Fibroblast of peridontal ligament (primary cell): ENCODE results near the gene RET.

ENCODE experiments used
- DNase-seq: peaks from one replicate; pipeline ENCODE4 v3.0.0-alpha.2; 2010; ENCODE audit errors: extremely low read depth

Gene RET

DNA sequence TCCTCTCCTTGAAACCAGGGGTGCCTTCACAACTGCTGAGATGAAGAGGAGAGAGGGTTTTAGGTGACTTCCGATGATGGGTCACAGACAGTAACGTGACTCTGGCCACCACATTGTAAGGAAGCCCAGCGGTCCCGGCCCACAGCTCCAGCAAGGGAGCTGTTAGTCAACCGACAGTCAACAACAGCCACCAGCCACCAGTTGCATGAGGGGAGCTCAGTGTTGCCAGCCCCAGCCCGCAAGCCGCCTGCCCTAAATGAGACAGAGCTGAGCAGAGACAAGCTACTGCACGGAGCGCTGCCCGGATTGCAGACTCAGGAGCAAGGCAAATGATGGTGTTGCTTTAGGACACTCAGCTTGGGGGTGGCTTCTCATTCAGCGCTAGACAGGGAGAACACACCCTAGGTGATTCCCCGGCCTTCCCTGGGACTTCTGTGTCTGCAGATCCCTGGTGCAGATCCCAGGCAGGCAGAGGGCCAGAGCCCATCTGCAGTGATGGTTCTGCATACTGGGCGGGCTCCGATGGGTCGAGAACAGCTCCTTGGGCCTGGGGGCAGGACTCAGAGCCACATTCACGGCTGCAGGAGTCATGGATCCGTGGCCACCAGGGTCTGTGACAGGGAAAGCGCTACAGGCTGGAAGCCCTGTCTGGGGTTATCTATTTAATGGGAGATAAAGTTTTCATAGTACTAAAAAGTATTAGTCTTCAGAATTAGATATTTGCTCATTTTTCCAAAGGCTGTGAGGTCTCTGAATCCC lies 14.3 kb upstream of the RET start:
- no peak for DNase-seq

DNA sequence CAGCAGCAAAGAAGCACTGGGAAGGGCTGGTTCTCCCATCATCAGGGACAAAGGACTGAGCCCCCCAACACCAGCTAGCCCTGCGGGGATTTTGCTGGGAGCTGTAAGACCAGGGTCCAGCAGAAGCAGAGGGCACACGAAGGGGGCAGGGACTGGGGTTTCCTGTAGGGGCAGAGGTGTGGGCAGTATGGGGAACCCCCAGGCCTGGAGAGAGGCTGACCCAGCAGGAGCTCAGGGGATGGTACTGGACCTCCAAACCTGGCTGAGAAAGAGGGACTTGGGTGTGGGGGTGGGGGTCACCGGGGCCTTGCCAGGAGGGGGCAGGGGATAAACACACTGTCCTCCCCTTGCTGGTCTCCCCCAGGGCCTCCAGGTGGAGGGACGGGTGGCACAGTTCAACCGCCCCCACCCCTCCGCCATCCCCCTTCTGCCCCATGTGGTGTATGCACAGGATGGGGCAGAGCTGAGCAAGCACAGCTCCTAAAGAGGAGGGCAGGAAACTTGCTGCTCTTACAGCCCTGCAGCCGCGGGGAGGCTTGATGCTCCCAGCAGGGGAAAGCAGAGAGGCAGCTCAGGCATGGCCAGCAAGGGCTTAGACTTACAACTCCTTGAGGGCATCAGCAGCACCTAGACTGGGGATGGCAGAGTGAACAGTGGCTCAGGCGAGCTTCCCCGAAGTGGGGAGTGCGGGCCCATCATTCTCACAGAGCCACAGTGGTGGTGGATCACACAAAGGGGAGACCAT lies 12.4 kb upstream of the RET start:
- DNase-seq, result no peak

DNA sequence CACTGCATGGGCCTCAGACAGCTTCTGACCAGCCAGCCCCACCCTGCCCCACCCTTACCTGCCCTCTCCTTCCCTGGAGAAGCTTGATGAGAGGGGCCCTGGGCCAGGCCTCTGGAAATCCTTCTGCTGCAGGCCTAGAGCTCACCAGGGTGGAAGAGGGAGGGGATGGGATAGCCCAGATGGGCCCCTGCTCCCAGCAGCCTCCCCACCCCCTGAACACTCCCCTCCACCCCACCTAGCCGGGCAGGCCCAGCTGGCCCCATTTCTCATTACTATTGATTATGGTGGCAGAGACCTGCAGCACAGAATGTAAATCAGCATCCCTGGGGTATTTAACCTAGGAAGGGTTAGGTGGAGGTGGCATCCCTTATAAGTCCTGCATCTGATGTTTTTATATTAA lies 11.6 kb upstream of the RET start:
- no peak for DNase-seq

DNA sequence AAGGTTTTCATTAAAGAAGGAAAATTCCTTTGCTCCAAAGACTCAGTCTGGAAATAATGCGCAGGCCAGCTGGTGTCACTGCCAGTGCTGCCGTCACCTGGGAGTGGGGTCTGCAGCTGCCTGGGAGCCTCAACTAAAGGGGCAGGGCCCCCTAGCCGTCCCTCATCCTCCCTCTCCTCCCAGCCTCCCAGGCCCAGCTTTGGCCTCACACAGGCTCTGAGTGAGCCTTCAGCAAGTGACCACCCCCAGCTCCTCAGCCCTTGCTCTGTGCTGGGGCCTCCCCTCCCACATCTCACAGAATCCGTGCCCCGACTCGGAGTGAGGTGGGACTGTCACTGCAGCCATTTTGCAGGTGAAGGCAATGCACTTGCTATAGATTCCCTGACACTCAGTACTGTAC lies 11.1 kb upstream of the RET start:
- no peak for DNase-seq

DNA sequence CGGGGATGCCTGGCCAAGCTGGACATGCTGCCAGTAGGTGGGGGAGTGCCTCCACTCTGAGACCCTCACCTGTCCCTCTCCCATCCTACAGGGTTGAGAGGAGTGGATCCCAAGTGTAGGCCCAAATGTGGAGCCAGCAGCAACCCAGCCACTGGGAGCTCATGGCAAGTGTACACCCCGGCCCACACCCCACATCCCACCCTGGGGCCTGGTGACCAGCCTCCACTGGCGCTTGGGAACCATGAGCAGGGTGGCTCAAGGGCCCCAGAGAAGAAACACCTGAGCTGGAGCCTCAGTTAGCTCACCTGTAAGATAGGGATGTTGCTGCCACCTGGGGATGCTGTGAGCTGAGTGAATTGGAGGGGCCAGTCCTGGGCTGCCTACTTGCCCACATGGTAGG lies 10.4 kb upstream of the RET start:
- no peak for DNase-seq

DNA sequence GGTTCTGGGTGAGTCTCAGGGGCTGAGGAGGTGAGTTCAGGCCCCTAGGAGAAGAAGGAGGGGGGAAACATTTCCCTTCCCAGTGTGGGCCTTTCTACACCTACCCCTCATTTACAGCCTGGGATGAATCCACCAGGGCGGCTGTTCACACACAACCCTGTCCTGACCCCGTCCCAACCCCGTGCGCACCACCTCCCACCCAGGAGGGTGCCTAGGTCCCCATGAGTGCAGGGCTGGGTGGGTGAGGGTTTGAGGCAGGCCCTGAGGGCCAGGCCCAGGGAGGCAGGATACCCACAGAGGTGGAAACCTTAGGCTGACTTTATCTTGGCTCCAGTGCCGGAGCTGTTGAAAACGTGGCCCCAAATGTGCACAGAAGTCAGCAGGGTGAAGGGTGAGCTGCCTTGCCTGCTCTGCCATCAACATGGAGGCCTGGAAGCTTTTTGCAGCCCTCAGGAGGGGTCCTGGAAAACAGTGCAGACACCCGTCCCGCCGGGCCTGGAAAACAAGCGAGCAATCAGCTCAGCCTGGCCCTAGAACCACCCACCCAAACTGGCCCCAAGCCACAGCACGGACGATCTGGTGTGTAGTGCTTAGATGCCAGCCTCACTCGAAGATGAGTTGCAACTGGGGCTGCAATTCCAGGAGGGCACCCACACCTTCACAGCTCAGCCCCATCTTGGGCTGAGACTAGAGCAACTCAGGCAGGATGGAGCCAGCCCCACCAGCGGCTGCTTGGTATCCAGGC lies 9.3 kb upstream of the RET start:
- no peak for DNase-seq

DNA sequence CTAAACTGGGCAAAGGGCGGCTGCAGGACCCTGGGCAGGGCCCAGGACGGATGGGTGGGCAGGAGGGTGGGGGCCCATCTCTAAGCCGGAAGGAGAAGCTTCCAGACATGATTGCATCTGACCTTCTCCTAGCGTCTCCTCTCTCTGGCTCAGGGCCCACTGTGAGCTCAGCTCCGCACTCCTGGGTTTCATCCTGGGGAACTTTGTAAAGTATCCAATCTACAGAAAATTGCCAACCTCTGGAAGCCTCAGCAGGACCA lies 8.8 kb upstream of the RET start:
- no peak for DNase-seq

DNA sequence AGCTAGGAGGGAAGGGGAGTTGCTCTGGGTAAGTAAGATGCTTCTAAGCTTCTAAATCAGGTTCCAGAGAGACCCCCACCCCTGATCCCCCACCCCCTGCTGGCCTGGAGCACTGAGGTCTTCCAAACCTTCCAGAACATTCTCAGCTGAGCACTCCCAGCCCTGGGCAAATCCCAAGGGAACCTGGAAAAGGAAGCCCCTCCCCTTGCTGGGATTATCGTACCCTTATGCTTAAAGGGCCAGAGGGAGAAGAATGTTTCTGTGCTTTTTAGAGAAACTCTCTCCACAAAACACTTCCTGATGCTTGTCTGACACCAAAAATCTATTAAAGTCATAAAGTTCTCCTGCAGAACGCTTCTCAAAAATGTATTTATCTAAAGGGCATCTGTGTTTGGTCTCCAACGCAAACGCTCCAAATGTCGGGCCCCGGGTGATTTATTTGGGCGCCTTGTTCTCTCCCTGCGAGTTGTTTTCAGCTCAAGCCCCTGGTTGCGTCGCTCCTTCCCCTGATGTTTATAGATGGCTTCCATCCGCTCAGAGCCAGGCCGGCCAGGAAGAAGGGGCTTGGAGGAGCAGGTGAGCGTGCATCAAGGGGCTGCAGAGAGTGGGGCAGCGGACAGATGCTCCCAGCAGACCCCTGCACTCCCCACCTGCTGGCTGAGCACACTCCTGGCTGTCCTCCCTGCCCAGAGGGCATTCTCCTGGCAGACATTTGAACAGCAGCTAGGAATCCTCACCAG lies 8.2 kb upstream of the RET start:
- no peak for DNase-seq

DNA sequence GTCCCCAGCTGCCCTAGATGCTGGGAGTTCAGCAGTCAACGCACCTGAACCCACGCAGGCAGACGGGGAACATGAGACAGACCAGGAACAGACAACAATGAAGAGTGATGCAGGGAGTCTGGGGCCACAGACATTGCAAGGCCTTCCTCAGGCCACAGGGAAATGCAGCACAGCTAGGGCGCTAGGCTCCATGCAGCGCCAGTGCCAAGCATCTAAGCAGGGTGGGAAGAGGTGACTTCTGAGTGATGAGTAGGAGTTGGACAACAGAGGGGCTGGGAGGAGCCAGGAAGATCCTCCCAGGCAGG lies 7.7 kb upstream of the RET start:
- no peak for DNase-seq

DNA sequence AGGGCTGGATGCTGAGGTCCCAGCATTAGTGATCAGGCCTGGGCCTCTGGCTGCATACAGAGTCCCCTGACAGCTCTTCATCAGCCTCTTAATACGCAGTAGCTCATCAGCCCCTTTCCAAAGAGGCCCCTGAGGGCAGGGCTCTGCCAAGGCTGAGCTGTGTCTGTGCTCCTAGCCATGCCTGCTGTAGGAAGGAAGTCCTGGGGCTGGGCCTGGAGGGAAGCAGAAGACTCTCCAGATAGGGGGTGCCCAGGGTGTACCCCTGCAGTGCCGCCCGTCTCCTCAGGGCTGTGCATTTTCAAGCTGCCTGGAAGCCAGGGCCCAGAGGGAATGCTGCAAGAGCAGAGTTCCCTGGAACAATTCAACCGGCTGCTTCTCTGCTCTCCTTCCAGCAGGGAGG lies 7.3 kb upstream of the RET start:
- no peak for DNase-seq

DNA sequence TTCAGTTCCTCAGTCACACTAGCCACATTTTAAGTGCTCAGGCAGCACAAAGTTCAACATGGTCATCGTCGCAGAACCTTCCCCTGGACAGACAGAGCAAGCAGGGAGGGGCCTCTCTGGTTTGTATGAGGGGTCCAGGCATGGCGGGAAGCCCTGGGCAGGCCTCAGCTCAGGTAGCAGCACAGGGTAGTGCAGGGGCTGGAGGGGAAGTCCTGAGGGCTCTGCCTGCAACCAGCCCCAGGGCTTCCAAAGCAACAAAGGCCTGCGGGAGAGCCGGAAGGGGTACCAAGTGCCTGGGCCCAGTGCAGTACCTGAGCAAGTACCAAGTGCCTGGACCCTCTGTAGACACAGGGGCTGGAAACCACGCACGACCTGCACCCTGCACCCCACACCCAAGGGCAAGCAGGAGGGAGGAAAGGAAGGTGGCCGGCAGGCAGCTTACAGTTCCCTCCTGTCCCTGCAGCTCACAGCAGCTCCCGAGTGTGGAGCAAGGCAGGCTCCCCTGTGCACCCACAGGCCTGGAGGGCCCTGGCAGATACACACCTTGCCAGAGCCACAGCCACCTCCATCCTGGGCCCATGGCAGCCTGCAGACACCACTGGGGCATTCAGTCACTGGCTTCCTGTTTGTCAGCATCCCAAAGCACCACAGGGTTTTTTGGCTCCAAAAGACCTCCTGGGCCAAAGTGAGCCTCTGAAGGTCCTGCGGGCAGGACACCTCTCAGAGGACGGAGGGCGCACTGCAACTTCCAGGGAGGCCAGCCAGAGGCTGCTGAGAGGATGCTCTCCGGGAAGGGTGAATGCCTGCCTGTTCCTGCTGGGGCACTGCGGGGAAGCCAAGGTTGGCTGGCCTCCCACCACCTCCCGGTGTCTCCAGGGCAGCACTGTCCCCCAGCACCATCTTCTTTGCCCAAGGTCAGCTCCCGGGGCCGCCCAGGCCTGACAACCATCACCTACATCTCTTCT lies 6.5 kb upstream of the RET start:
- DNase-seq, result no peak

DNA sequence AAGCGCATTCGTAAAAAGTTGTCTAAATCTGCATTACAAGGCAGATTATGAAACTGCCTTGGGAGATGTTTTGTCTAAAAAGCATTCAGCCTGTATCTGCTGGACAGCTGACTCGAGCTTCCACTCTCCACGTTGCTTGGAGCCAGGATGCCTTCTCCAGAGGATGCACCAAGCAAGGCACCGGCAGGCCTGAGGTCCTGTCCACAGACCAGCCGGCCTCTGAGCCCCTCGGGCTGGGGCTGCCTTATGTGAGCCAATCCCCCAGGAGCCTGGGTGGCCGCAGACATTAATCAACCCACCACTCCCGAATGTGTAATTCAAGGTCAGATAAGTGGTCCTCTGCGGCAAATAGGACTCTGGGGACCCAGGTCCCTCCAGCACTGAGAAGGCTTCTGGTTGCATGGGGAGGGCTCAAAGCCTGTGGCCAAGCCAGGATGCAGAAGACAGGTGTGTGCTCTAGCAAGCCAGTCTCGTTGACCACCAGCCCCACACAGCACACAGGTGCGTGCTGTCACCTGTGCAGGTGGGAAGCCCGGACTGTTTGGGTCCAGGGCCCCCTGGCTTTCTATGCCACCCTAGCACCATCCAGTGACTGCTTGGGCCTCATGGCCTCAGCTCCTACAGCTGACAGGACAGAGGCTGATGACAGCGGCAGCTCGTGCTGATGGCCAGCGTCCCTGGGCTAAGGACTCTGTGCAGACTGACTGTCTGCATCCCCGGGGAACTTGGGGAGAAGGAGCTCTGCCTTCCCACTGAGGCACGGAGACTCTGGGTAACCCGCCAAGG lies 4.8 kb upstream of the RET start:
- no peak for DNase-seq

DNA sequence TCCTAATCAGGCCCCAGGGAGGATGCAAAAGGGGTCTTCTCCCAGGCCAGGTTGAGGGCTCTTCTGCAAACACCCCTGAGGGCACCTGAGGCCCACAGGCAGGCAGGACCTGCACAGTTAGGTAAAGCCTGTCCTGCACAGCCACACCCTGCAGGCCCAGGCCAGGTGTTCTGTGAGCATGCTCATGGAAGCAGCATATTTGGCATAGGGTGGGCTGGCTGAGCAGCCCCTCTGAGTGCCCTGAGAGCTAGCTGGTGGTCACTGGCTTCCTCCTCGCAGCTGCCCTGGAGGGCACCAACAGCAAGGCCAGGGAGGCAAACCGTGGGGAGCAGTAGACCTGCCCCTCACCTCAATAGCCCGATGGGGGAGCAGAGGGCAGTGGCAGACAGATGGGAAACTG lies 3.7 kb upstream of the RET start:
- DNase-seq, result no peak

DNA sequence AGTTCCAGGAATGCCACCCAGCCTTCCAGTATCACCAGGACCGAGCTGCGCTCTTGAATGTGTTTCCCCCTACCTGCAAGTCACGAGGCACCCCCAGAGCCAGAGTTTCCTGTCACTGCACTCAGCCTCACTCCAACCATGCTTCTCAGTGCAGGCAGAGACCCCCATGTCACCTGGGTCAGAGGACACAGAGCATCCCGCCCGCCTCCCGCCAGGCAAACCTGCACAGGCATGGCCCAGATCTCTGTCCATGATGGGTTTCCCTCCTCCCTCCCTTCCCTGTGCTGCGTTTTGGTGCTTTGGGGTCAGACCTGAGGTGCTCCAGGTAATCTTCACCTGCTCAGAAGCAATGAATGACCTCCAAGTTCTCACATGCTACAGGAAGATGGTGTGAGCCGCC lies 3.1 kb upstream of the RET start:
- DNase-seq, result no peak

DNA sequence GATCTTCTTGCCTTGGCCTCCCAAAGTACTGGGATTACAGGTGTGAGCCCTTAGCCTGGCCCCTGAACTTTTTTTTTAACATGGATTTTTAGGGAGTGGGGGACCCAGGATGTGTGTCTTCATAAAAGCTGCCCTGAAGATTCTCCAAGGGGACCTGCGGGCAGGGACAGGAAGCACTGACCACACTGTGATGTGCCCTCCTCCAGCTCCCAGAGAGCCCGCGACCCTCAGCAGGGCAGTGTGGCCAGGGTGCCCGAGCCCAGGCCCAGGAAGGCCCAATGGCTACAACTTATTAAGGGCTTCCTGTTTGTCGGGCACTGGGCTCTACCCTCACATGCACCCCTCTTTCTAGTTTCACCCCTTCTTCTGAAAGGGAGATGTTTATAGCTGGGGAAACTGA lies 2.5 kb upstream of the RET start:
- no peak for DNase-seq

DNA sequence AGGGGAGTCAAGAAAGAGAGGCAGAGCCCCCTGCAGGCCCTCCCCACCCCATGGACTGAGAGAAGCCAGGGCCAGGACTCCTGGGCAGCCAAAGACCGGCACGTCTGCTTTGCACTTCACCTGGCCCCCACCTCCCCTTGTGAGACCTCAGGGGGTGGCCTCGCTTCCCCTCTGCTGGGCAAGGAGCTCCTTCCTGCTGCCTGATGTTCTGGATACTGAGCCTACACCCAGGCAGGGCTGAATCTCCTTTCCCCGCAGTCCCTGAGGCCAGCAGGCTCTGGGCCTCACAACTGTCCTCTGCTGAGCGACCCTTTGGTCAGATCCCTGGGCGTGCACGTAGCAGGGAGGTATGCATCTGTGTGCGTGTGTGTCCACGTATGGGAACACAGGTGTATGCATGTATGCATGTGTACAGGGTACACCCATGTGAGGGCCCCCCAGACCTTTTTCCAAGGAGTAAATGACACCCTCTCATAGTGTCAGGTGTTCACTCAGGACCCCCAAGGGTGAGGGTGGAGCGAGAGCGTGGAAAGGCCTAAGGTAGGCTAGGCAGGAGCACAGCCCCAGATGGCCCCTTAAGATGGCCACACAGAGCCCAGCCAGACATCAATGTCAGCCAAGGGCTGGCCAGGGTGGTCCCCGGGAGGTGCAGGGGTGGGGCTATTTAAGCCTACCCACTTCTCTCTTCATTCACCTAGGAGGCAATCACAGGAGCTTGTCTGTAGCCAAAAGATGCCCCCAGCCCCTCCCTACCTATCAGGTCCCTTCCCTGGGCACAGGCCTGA lies 1.9 kb upstream of the RET start:
- DNase-seq, result no peak

DNA sequence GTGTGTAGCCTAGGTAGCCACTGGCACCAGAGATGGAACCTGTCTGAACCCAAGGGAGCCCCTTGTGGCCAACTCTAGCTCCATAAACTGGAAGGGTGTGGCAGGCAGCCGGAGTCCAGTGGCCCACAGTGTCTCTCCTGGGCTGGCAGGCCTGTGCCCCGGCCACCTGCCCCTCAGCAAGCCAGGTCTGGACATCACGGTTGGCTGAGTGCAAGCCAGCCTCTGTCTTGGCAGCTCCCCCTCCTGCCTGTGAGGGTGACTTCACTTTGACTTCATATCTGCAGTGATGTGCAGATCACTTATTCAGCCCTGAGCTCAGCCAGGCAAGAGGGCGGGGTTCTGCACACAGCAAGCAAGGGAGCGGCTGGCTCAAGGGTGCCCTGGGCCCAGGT lies 1.3 kb upstream of the RET start:
- DNase-seq, result no peak

DNA sequence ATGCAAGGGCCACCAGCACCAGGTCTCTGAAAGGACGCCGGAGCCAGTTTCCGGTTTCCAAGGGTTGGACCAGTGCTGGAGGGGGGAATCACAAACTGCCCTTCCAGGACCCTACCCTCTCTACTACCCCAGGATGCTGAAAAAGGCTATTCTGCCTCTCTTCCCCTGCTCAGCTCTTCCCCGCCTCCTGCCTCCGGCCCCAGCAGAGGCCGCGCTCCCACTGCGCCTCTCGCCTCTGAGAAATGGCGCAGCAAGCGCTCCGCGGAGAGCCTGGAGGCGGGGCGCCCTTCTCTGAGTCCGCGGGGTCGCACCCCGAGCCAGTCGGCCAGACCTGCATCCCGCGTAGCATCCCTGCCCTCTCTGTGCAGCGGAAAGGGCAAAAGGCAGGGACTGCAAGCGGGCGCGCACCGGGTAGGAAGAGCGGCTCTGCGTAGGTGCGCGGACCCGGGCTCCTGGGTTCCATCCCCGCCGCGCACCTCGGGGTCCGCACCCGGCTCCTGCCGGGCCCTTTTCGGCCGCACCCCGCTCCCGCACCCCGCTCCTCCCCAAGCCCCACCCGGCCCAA lies 476 bp upstream of the RET start:
- no peak for DNase-seq

DNA sequence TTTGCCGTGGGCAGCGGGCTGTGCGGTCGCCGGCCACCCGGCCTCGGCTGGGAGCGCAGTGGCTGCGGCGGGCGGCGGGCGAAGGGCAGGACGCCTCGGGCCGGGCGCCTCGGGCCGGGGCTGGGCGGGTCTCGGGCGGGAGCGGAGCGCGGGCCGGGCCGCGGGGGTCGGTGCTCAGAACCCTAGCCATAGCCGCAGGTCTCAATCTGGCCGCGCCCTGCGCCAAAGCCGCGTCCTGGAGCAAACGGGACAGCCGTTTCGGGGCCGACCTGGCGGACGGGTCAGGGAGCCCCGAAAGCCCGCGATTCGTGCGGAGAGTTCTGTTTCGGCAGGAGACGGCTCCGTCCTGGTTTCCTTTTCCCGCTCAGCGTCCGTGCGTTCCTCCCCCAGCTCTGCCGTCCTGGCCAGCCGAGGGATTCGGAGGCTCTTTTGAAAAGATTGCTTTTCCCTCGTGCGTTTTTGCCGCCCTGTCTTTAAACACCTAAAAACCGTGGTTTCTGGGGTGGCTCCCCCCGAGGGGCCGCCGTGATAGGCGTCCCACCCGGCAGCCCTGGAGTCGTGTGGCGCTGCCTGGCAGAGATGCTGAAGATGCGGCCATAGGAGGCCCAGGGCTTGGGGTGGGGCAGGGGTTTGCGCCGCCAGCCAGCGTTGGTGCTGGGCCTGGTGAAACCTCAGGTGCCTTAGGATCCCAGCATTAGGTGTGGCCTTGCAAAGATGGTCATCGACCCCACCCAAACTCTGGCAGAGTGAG lies 727 bp downstream of the RET start:
- no peak for DNase-seq
